Peyer's patch (tissue), 4 donors: ENCODE results near the gene SDHAF2.

Source experiments
- CTCF ChIP-seq, 6 experiments: fragments of 450-650 bp in 4 of 6; fragments of 200-600 bp in 2 of 6; sonication (generic) in 1 of 6; IDR thresholded peaks; one replicate each; pipeline ENCODE4 v1.5.1; 2017 to 2019; ENCODE audit warnings: antibody characterized with exemption in 6 of 6, mild to moderate bottlenecking in 3 of 6, moderate library complexity in 1 of 6
- POLR2A ChIP-seq, 2 donors: fragments of 450-650 bp; IDR thresholded peaks; one replicate each; pipeline ENCODE4 v1.5.1; 2017; ENCODE audit warnings: antibody characterized with exemption in 2 of 2, mild to moderate bottlenecking in 2 of 2, moderate library complexity in 2 of 2

- TF ChIP-seq CTCF (IDR thresholded peaks at IDR 0.05) (no peak), POLR2A (IDR thresholded peaks at IDR 0.05) (no peak)
These were observed 23.9 kb upstream of the SDHAF2 start for GRCh38 chr11:61406067-61406466.
